GM23338 (cell line): ENCODE measurements around the gene CUEDC2. TPM values are rescaled to one million over a fixed set of nuclear protein-coding genes. Genes with fewer than 3 reads are reported as not detected.

ENCODE experiments used
- ATAC-seq: fragments of 200-7000 bp; cut with Tn5 transposase; 3 replicates; pipeline ENCODE4 v1.9.1; 2020
- DNase-seq: peaks from one replicate; pipeline ENCODE4 v3.0.0-alpha.2; 2015; ENCODE audit warnings: low spot score
- H2AFZ ChIP-seq: fragments of 200-600 bp; sonication (generic); 2 replicates; pipeline ENCODE4 v1.8.0; 2016; ENCODE audit warnings: antibody characterized with exemption, mild to moderate bottlenecking, moderate library complexity
- H3F3A ChIP-seq: fragments of 200-600 bp; sonication (generic); replicated peaks from 2 replicates; pipeline ENCODE4 v1.8.0; 2017; ENCODE audit warnings: antibody characterized with exemption, mixed run types, low read depth
- H3K27ac ChIP-seq: fragments of 200-600 bp; sonication (generic); 2 replicates; pipeline ENCODE4 v1.6.1; 2016; ENCODE audit warnings: low read depth
- H3K27me3 ChIP-seq: fragments of 200-600 bp; sonication (generic); 2 replicates; pipeline ENCODE4 v1.8.0; 2016; ENCODE audit warnings: mild to moderate bottlenecking, mixed run types, moderate library complexity; ENCODE audit not compliant: insufficient read depth
- H3K36me3 ChIP-seq: fragments of 200-600 bp; sonication (generic); 2 replicates; pipeline ENCODE4 v1.8.0; 2016; ENCODE audit warnings: mild to moderate bottlenecking; ENCODE audit not compliant: insufficient read depth
- H3K4me1 ChIP-seq: fragments of 200-600 bp; sonication (generic); 2 replicates; pipeline ENCODE4 v1.8.0; 2016; ENCODE audit warnings: mild to moderate bottlenecking, moderate library complexity; ENCODE audit not compliant: insufficient read depth
- H3K4me2 ChIP-seq: fragments of 200-600 bp; sonication (generic); 2 replicates; pipeline ENCODE4 v1.7.1; 2017; ENCODE audit warnings: mixed run types
- H3K4me3 ChIP-seq: fragments of 200-600 bp; sonication (generic); 2 replicates; pipeline ENCODE4 v1.6.1; 2016; ENCODE audit warnings: mixed run types
- H3K79me2 ChIP-seq: fragments of 200-600 bp; sonication (generic); replicated peaks from 2 replicates; pipeline ENCODE4 v1.8.0; 2017; ENCODE audit warnings: mild to moderate bottlenecking; ENCODE audit not compliant: insufficient read depth
- H3K9me2 ChIP-seq: fragments of 200-600 bp; sonication (generic); 2 replicates; pipeline ENCODE4 v1.8.0; 2017; ENCODE audit not compliant: insufficient read depth
- H4K20me1 ChIP-seq: fragments of 200-600 bp; sonication (generic); replicated peaks from 2 replicates; pipeline ENCODE4 v1.8.0; 2017; ENCODE audit warnings: mild to moderate bottlenecking; ENCODE audit not compliant: insufficient read depth
- H3K27ac Mint-ChIP-seq: 2 replicates; pipeline ENCODE4 v1.8.0; 2020; ENCODE audit warnings: inconsistent platforms, mild to moderate bottlenecking, moderate library complexity, mixed read lengths
- H3K27me3 Mint-ChIP-seq: 3 replicates; pipeline ENCODE4 v1.8.0; 2022; ENCODE audit warnings: low read depth, mild to moderate bottlenecking, moderate library complexity, mixed read lengths, inconsistent platforms; ENCODE audit not compliant: insufficient read depth, poor library complexity
- H3K36me3 Mint-ChIP-seq: 3 replicates; pipeline ENCODE4 v1.8.0; 2021; ENCODE audit warnings: low read depth, mild to moderate bottlenecking, inconsistent platforms, moderate library complexity, mixed read lengths
- H3K4me1 Mint-ChIP-seq: 3 replicates; pipeline ENCODE4 v1.8.0; 2020; ENCODE audit warnings: mild to moderate bottlenecking, inconsistent platforms, mixed read lengths
- H3K4me3 Mint-ChIP-seq: 3 replicates; pipeline ENCODE4 v1.8.0; 2021; ENCODE audit warnings: moderate library complexity, mild to moderate bottlenecking, inconsistent platforms, mixed read lengths
- H3K9me3 Mint-ChIP-seq: 3 replicates; pipeline ENCODE4 v1.8.0; 2020; ENCODE audit warnings: moderate library complexity, mild to moderate bottlenecking, inconsistent platforms, mixed read lengths
- CREB1 ChIP-seq: fragments of 250-450 bp; sonication (Bioruptor Pico); IDR thresholded peaks from 2 replicates; pipeline ENCODE4 v1.5.0; 2020; ENCODE audit warnings: low read depth, mild to moderate bottlenecking, moderate library complexity
- CTCF ChIP-seq, 2 experiments: fragments of 200-600 bp in 1 of 2; sonication (generic) in 1 of 2; conservative IDR thresholded peaks; 2 replicates each; pipeline versions ENCODE4 v1.5.1 to v1.6.1; 2016 to 2017; ENCODE audit warnings: antibody characterized with exemption in 2 of 2, low read depth in 2 of 2, mild to moderate bottlenecking in 2 of 2, moderate library complexity in 1 of 2
- ETS1 ChIP-seq: IDR thresholded peaks from 2 replicates; pipeline ENCODE4 v1.6.1; 2016; ENCODE audit warnings: antibody characterized with exemption
- EZH2 ChIP-seq: fragments of 200-600 bp; sonication (generic); IDR thresholded peaks from one replicate; pipeline ENCODE4 v1.8.0; 2017; ENCODE audit warnings: antibody characterized with exemption, mild to moderate bottlenecking, low read depth; ENCODE audit not compliant: unreplicated experiment
- EZH2phosphoT487 ChIP-seq: fragments of 200-600 bp; sonication (generic); IDR thresholded peaks from one replicate; pipeline ENCODE4 v1.8.1; 2018; ENCODE audit warnings: antibody characterized with exemption; ENCODE audit not compliant: unreplicated experiment
- JUNB ChIP-seq: IDR thresholded peaks from one replicate; pipeline ENCODE4 v1.6.1; 2016; ENCODE audit warnings: antibody characterized with exemption; ENCODE audit not compliant: unreplicated experiment
- NANOG ChIP-seq: IDR thresholded peaks from 2 replicates; pipeline ENCODE4 v1.6.1; 2016; ENCODE audit warnings: antibody characterized with exemption, borderline replicate concordance
- POLR2AphosphoS5 ChIP-seq: IDR thresholded peaks from 2 replicates; pipeline ENCODE4 v1.6.1; 2016; ENCODE audit warnings: antibody characterized with exemption, low read depth
- STAT1 ChIP-seq: IDR thresholded peaks from one replicate; pipeline ENCODE4 v1.6.1; 2016; ENCODE audit warnings: antibody characterized with exemption; ENCODE audit not compliant: unreplicated experiment
- ZNF114 ChIP-seq: fragments of 250-450 bp; sonication (Bioruptor Pico); IDR thresholded peaks from 2 replicates; pipeline ENCODE4 v1.5.0; 2020; ENCODE audit warnings: mild to moderate bottlenecking, moderate library complexity
- ZNF331 ChIP-seq: fragments of 250-450 bp; sonication (Bioruptor Pico); IDR thresholded peaks from 2 replicates; pipeline ENCODE4 v1.5.0; 2020; ENCODE audit warnings: low read depth, mild to moderate bottlenecking, moderate library complexity
- ZNF462 ChIP-seq: fragments of 250-450 bp; sonication (Bioruptor Pico); IDR thresholded peaks from 2 replicates; pipeline ENCODE4 v1.5.0; 2020; ENCODE audit warnings: mild to moderate bottlenecking, moderate library complexity
- polyA plus RNA-seq: library from polyadenylated mRNA; unstranded; fragments of >200 nt; fragmentation: Nextera tagmentation; extraction: Ambion mirVana; gene quantifications from 2 replicates; pipeline ENCODE4 v1.2.1, GENCODE V29; 2016
- total RNA-seq: library from RNA; depleted of rRNA; stranded (reverse); fragments of >200 nt; shearing (Covaris generic); gene quantifications from 2 replicates; pipeline ENCODE4 v1.2.3, GENCODE V29; 2014
- TF ChIP-seq, protein P1 (sequence below): IDR thresholded peaks from one replicate; pipeline ENCODE4 v1.6.1; 2018; ENCODE audit warnings: antibody characterized with exemption; ENCODE audit not compliant: unreplicated experiment

Gene CUEDC2
- total and polyA plus RNA-seq, 2 experiments from 2014 or later: 39.2 to 47.3 TPM

DNA sequence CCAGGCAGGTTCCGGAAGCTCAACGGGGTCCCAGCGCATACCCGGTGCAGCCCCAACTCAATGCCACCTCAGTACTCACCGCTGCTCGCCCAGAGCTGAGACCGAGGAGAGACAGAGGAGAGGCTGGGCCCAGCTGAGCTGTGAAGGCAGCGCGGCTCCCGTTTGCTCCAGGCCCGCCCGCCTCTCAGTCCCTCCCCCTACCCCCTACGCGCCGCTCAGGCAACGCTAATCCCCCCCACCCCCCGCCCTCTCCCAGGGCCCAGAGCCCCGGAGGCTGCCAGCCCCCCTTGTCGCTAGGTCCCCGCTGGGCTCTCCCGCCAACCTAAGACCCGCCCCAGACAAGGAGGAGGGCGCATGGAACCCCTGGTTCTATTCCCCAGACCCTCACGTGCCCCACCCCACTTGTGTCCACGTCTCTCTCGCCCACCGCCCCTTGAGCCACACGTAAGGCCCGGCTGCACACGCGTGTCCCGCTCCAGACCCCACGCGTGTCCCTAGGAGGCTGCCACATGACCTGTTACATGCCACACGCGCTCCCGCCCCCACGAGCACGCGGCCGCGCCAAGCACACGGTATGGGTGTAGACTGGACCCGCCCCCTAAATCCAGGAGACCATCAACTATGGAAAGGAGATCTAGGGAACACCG is 13.6 kb downstream of the CUEDC2 start, which contains the start of gene PSD:
Gene PSD (minus strand): TSS at position 164 of the 647 bp plus-strand sequence. CDS start 1,747 bp downstream, outside the sequence.
- H3K4me1 ChIP-seq: peaks cover 15% of the 10 kb centered on the region
- no peaks in the 10 kb centered on the region for H3K79me2 ChIP-seq
- no peaks in the 10 kb centered on the region; the same call in 1 of the 2 replicates for H3K36me3 ChIP-seq
- H3K27me3 ChIP-seq: 0 out of 2 replicates have a peak, but pooled peaks cover 6% of the 10 kb centered on the region
- H3K9me2 ChIP-seq: no peaks in the 10 kb centered on the region
- no peak within 1 kb of the TSS; the same call in 1 of the 2 replicates for H3K27ac Mint-ChIP-seq
- H4K20me1 ChIP-seq: no peaks in the 10 kb centered on the region; the same call in none of the 2 replicates
- H3K4me1 Mint-ChIP-seq: peaks cover 19% of the 10 kb centered on the region
- H3K36me3 Mint-ChIP-seq: peaks cover 9% of the 10 kb centered on the region
- H3K27me3 Mint-ChIP-seq: peaks cover 38% of the 10 kb centered on the region
- DNase-seq: peak; percentile 84
- H3K27ac ChIP-seq: 0 out of 2 replicates have a peak within 1 kb of the TSS, but pooled peaks have one; percentile 55
- peak within 1 kb of the TSS; percentile 82 for H3K4me3 ChIP-seq
- ATAC-seq: peak; percentile 15
- TF ChIP-seq ZNF462: no peak
- no peak for TF ChIP-seq STAT1
- peak; percentile 46; the same call in 1 of the 2 replicates for TF ChIP-seq POLR2AphosphoS5
- TF ChIP-seq ZNF331 (CRISPR knock-in tag): no peak
- TF ChIP-seq ETS1: no peak
- no peak for TF ChIP-seq ZNF114
- TF ChIP-seq NANOG: no peak
- no peak for TF ChIP-seq CTCF (conservative IDR thresholded peaks at IDR 0.05; ENCODE audit: low read depth in 2 of 2)
- TF ChIP-seq JUNB: no peak
- TF ChIP-seq EZH2: no peak
- TF ChIP-seq CREB1 (CRISPR knock-in tag): no peak
- TF ChIP-seq EZH2phosphoT487: no peak
- TF ChIP-seq, protein P1, sequence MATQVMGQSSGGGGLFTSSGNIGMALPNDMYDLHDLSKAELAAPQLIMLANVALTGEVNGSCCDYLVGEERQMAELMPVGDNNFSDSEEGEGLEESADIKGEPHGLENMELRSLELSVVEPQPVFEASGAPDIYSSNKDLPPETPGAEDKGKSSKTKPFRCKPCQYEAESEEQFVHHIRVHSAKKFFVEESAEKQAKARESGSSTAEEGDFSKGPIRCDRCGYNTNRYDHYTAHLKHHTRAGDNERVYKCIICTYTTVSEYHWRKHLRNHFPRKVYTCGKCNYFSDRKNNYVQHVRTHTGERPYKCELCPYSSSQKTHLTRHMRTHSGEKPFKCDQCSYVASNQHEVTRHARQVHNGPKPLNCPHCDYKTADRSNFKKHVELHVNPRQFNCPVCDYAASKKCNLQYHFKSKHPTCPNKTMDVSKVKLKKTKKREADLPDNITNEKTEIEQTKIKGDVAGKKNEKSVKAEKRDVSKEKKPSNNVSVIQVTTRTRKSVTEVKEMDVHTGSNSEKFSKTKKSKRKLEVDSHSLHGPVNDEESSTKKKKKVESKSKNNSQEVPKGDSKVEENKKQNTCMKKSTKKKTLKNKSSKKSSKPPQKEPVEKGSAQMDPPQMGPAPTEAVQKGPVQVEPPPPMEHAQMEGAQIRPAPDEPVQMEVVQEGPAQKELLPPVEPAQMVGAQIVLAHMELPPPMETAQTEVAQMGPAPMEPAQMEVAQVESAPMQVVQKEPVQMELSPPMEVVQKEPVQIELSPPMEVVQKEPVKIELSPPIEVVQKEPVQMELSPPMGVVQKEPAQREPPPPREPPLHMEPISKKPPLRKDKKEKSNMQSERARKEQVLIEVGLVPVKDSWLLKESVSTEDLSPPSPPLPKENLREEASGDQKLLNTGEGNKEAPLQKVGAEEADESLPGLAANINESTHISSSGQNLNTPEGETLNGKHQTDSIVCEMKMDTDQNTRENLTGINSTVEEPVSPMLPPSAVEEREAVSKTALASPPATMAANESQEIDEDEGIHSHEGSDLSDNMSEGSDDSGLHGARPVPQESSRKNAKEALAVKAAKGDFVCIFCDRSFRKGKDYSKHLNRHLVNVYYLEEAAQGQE: peak; percentile 15
- H3K4me3 Mint-ChIP-seq: peak within 1 kb of the TSS; percentile 97
- peak within 1 kb of the TSS; percentile 91 for H2AFZ ChIP-seq
- peak within 1 kb of the TSS; percentile 100 for H3K4me2 ChIP-seq
- peaks cover 27% of the 10 kb centered on the region for H3F3A ChIP-seq
- no peaks in the 10 kb centered on the region; the same call in 2 of the 3 replicates for H3K9me3 Mint-ChIP-seq
